ENCODE results near the gene LTBP2. TPM values are rescaled to one million over a fixed set of nuclear protein-coding genes. Genes with fewer than 3 reads are reported as not detected.

The LTBP2 gene
- total RNA-seq, 2 experiments from 2014 or later, result 0.12 to 0.18 TPM

DNA sequence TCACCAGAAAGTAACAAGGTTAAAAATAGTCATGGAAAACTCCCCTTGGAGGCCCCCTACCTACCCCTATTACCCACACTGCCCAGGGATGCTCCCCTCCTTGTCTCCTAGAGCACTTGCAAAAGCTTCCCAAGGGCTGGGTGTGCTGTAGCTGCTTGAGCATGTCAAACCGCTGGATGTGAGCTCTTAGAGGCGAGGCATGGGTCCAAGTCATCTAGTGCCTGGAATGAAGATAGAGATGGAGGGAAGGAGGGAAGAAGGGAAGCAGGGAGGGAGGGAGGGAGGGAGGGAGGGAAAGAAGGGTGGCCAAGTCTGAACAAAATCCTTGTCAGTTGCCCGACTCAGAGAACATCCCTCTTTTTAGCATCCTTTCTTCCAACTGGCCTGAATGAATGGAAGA is 43.1 kb downstream of the LTBP2 start:
- ATAC-seq (no peak), DNase-seq (no peak)
- peaks cover 72% of the 10 kb centered on the region for H3K27me3 Mint-ChIP-seq
- no peaks in the 10 kb centered on the region for H3K9me3 Mint-ChIP-seq (ENCODE audit: low read depth)
- H3K27ac Mint-ChIP-seq, result no peak overlapping the region
- CTCF ChIA-PET, result interaction anchor here (1.8 kb wide), 1 partner anchor 43 kb away, joined by 6 read pairs; the partner anchor contains the start of gene LTBP2
- H3K4me1 Mint-ChIP-seq, result peaks cover 28% of the 10 kb centered on the region
- no peaks in the 10 kb centered on the region for H3K36me3 Mint-ChIP-seq
- no peak overlapping the region for H3K4me3 Mint-ChIP-seq

DNA sequence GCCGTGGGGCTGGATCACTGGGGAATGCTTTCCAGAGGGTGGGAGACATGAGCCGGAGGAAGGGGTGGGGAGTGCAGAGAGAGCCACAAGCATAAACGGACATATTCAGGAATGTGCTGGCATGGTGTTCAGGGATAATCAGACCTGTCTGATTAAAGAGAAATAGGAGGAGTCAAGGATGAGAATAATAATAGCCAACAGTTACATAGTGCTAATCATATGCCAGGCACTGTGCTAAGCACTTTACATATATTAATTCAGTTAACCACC is 43.7 kb downstream of the LTBP2 start:
- DNase-seq (no peak), ATAC-seq (no peak)
- Mint-ChIP-seq H3K27me3 (peaks cover 67% of the 10 kb centered on the region), H3K9me3 (ENCODE audit: low read depth) (no peaks in the 10 kb centered on the region), H3K36me3 (no peaks in the 10 kb centered on the region), H3K4me3 (no peak overlapping the region), H3K27ac (no peak overlapping the region), H3K4me1 (peaks cover 22% of the 10 kb centered on the region)
- CTCF ChIA-PET, result interaction anchor here (1.8 kb wide), 1 partner anchor 44 kb away, joined by 6 read pairs; the partner anchor contains the start of gene LTBP2

DNA sequence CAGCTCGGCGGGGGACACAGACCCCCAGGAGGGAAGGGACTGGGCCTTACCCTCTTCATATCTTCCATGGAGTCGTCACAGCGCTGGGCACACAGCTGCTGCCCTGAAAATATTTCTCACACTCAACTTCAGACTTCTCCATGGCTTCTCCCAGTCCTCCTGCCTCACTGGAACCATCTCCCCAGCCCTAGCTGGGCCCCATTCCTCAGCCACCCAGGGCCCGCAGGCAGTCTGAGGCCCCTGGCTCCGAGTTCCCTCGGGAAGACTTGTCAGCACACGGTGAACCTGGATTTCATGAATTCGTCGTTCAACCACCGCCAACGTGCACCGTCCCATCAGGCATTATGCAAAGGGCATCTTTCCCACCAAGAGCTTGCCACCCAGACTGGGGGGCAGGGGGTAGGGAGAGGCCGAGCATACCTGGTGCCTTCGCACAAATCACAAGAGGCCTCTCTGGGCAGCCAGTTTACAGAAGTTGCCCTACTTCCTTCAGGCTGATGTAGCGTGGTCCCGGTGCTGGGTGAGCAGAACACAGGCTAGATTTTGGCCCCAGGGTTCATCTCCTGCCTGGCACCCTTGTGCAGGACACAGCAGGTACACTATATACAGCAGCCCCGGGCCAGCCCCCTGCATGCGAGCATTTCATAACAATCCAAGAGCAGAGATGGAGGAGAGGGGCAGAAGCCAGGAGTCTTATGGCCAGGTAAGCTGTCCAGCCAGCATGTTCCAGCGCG is 44.2 kb downstream of the LTBP2 start:
- Mint-ChIP-seq H3K27me3 (peaks cover 66% of the 10 kb centered on the region), H3K9me3 (ENCODE audit: low read depth) (no peaks in the 10 kb centered on the region), H3K36me3 (no peaks in the 10 kb centered on the region), H3K27ac (no peak overlapping the region), H3K4me1 (peaks cover 17% of the 10 kb centered on the region), H3K4me3 (no peak overlapping the region)
- ATAC-seq, result no peak
- no peak for DNase-seq
- CTCF ChIA-PET, result no interaction called here

DNA sequence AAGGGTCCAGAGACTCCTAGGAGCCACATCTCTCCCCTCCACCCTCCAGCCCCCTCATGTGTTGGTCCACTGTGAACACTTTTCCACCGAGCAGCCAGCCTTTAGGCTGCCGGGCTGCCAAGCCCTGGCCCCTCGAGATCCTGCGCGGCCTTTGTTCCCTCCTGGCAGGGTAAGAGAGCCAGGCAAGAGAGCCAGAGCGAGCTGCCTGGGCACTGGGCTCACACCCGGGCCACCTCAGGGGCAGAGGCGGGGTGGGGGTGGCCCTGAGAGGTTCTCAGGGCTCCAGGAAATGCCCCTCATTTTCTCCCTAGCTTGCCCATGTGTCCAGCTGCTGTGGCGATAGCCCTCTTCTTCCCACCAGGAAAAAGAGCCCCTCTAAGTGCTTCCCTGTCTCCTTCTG is 44.8 kb downstream of the LTBP2 start:
- H3K36me3 Mint-ChIP-seq, result no peaks in the 10 kb centered on the region
- ATAC-seq, result no peak
- no peaks in the 10 kb centered on the region for H3K9me3 Mint-ChIP-seq (ENCODE audit: low read depth)
- no peak for DNase-seq
- CTCF ChIA-PET, result no interaction called here
- H3K4me3 Mint-ChIP-seq, result no peak overlapping the region
- peaks cover 64% of the 10 kb centered on the region for H3K27me3 Mint-ChIP-seq
- H3K4me1 Mint-ChIP-seq, result peaks cover 11% of the 10 kb centered on the region
- H3K27ac Mint-ChIP-seq, result no peak overlapping the region

DNA sequence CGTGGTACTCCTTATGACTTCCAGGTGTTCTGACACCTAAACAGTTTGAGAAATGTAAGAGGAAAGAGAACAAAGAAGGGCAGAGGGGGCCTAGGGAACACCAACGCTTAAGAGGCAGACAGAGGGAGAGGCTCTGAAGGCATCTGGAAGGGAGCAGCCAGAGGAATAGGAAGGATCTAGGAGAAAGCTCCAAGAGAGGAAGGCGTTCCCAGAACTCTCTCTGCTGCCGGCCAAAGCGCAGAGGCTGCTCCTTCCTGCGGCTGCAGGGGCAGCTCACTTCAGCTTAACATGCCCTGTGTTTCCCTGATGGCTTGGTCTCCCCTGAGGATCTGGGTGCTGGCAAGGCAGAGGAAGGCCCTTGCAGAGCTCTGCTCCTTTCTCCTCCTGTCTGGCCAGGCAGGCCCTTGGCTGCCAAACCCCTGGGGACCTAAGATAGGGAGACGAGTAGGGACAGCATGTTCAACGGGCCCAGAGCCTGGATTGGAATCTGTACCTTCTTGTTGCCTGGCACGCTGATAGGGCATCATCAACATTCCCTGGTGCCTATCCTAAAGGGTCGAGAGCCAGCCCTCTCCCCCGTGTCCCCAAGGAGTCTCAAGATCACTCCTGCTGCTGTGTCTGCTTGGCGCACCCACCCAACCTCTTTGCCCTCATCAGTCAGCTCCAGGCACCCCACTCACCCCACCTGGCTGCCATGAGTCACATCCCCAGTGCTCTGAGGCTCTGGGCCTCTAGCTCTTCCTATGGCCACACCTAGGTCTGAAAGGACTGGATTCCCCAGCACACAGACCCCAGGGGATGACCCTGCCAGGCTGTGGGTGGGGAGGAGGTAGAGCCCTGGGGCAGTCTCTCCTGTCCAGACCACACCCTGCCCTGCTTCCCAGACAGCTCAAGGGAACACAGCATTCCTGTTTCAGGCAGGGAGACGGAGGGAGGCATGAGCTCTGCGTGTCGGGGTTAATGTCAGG is 45.6 kb downstream of the LTBP2 start:
- Mint-ChIP-seq H3K27ac (no peak overlapping the region), H3K9me3 (ENCODE audit: low read depth) (no peaks in the 10 kb centered on the region), H3K27me3 (peaks cover 63% of the 10 kb centered on the region), H3K4me1 (peaks cover 4% of the 10 kb centered on the region), H3K36me3 (no peaks in the 10 kb centered on the region), H3K4me3 (no peak overlapping the region)
- CTCF ChIA-PET, result no interaction called here
- no peak for DNase-seq
- ATAC-seq, result peak; percentile 12

DNA sequence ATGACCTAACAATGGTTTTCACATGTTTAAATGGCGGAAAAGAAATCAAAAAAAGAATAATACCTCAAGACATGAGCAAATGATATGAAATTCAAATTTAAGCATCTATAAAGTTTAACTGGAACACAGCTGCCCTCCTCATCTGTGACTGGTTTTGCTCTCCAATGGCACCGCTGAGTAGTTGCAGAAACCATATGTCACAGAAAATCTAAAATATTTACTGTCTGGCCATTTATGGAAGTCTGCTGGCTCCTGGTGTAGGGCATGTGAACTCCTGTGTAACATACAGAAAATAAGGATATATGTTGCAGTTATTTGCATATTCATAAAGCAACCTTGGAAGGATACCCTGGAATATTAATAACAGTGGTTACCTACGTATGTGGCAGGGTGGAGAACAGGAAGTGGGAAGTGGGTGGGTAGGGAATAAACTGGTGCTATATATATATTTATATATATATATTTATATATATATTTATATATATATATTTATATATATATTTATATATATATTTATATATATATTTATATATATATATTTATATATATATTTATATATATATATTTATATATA is 48.4 kb downstream of the LTBP2 start:
- Mint-ChIP-seq H3K27ac (no peak overlapping the region), H3K9me3 (ENCODE audit: low read depth) (no peaks in the 10 kb centered on the region), H3K36me3 (no peaks in the 10 kb centered on the region), H3K4me3 (no peak overlapping the region), H3K4me1 (no peaks in the 10 kb centered on the region), H3K27me3 (peaks cover 56% of the 10 kb centered on the region)
- no peak for DNase-seq
- CTCF ChIA-PET, result interaction anchor here (1.1 kb wide), 1 partner anchor 11 kb away, joined by 3 read pairs; no protein-coding TSS in a partner anchor
- ATAC-seq, result no peak

DNA sequence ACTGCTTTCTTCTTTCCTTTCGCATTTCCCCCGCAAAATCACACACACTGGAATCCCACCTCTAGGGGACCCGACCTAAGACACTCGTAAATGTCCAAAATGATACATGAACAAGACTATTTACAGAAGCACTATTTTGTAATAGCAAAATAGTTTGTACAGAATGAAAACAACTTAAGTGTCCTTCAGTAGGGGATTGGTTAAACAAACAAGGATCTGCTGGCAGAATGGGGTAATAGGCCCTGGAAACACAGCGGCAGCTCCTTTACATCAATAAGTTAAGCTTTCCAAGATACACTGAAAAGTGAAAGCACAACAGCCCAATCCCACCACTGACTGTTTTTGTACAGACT is 48.8 kb downstream of the LTBP2 start:
- DNase-seq, result no peak
- no peak overlapping the region for H3K4me3 Mint-ChIP-seq
- H3K27ac Mint-ChIP-seq, result no peak overlapping the region
- no peak for ATAC-seq
- H3K27me3 Mint-ChIP-seq, result peaks cover 53% of the 10 kb centered on the region
- no peaks in the 10 kb centered on the region for H3K9me3 Mint-ChIP-seq (ENCODE audit: low read depth)
- CTCF ChIA-PET, result interaction anchor here (1.1 kb wide), 1 partner anchor 11 kb away, joined by 3 read pairs; no protein-coding TSS in a partner anchor
- H3K4me1 Mint-ChIP-seq, result no peaks in the 10 kb centered on the region
- H3K36me3 Mint-ChIP-seq, result no peaks in the 10 kb centered on the region

DNA sequence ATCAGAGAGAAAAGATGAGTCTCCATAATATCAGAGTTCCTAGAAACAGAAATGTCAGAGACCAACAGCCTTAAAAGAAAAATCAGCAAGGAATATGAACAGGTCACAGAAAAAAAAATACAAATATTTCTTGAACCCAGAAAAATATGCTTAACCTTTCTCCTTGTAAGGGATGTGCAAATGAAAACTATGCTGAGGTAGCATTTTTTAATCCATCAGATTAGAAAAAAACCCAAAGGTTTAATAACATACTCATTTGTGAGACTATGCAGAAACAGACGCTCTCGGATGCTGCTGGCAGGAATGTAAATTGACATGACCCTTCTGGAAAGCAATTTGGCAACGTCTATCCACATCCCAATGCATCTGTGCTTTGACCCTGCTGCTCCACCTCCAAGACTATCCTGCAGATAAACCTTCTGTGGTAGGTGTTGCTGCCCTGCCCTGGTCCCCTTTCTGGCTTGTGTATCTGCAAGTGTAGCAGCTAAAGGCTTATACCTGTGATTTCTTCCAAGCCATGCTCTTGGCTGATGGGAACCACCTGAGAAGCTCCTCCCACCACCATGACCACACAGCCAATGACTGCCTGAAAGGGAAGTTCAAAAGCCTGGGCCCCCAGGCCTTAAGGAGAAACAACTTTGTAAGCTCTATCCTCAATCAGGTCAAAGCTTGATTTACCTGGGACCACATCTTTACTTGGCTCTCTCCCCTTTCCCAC is 49.4 kb downstream of the LTBP2 start:
- DNase-seq (no peak), ATAC-seq (no peak)
- H3K27ac Mint-ChIP-seq, result no peak overlapping the region
- H3K4me1 Mint-ChIP-seq, result no peaks in the 10 kb centered on the region
- peaks cover 49% of the 10 kb centered on the region for H3K27me3 Mint-ChIP-seq
- H3K36me3 Mint-ChIP-seq, result no peaks in the 10 kb centered on the region
- CTCF ChIA-PET, result interaction anchor here (1.1 kb wide), 1 partner anchor 12 kb away, joined by 3 read pairs; no protein-coding TSS in a partner anchor
- no peak overlapping the region for H3K4me3 Mint-ChIP-seq
- H3K9me3 Mint-ChIP-seq (ENCODE audit: low read depth), result no peaks in the 10 kb centered on the region

DNA sequence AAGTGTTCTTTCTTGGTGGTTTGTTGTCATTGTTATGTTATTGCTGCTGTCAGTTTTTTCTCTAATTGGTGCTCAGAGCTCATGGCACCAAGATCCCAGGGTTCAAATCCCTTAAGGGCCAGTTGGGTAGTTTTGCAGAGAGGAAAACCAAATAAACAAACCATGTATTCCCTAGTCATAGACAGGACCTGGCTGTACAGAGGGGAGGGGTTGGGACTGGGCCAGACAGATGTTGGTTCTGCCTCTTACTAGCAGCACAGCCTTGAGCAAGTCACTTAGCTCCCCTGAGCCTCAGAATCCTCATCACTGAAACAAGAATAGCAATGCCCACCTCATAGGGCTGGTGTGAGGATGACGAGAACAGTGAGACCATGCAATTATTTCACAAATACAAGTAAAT is 53.4 kb downstream of the LTBP2 start:
- H3K4me1 Mint-ChIP-seq, result no peaks in the 10 kb centered on the region
- no peak for DNase-seq
- no peak overlapping the region for H3K4me3 Mint-ChIP-seq
- no peaks in the 10 kb centered on the region for H3K36me3 Mint-ChIP-seq
- no peak for ATAC-seq
- peaks cover 33% of the 10 kb centered on the region for H3K27me3 Mint-ChIP-seq
- CTCF ChIA-PET, result interaction anchor here (0.9 kb wide), 1 partner anchor 304 kb away, joined by 3 read pairs; no protein-coding TSS in a partner anchor
- H3K27ac Mint-ChIP-seq, result no peak overlapping the region
- H3K9me3 Mint-ChIP-seq (ENCODE audit: low read depth), result no peaks in the 10 kb centered on the region

DNA sequence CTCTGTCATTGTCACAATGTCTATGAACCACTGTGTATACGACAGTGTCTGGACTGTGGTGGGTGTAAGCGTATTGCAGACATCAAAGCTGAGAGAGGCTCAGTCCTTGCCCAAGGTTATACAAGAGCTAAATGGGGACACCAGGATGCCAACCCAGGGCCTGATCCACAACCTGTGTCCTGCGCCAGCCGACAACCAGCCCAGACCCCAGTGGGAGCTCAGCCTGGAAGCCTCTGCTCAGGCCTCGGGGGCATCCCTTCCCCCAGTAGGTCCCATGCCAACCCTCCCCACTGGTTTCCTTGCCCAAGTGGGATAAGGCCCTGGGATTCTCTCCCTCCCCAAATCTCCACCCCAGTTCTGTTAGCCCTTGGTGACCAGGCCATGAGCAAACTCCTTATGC is 54.3 kb downstream of the LTBP2 start:
- ATAC-seq (no peak), DNase-seq (no peak)
- H3K4me1 Mint-ChIP-seq, result no peaks in the 10 kb centered on the region
- H3K4me3 Mint-ChIP-seq, result no peak overlapping the region
- H3K36me3 Mint-ChIP-seq, result no peaks in the 10 kb centered on the region
- peaks cover 33% of the 10 kb centered on the region for H3K27me3 Mint-ChIP-seq
- no peaks in the 10 kb centered on the region for H3K9me3 Mint-ChIP-seq (ENCODE audit: low read depth)
- CTCF ChIA-PET, result no interaction called here
- no peak overlapping the region for H3K27ac Mint-ChIP-seq

DNA sequence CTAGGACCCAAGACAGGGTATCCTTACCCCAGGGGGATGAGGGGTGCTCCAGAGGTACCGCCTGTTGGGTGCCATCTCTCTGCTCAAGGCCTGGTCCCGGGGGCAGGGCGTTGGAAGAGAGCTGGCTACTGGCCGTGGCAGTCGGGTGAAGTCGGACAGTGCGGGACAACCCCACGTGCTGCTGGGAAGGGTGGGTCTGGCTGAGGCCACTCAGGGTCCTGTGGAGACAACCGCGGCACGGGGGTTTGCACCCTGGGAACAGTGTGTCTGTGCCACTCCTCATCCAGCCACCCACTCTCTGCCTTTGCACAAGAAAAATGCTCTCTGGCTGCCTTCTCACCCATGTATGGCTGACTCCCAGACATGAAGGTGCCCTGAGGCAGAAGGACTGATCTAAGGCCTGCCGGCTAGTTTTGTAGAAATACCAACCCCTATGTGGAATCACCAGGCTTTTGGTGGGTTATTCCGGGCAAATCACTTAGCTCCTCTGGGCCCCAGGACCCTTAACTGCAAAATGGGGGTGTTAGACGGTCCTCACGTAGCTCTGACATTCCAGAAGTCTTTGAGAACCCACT is 56.5 kb downstream of the LTBP2 start:
- Mint-ChIP-seq H3K27ac (no peak overlapping the region), H3K4me3 (no peak overlapping the region), H3K27me3 (peaks cover 22% of the 10 kb centered on the region), H3K36me3 (no peaks in the 10 kb centered on the region), H3K4me1 (no peaks in the 10 kb centered on the region), H3K9me3 (ENCODE audit: low read depth) (no peaks in the 10 kb centered on the region)
- ATAC-seq (no peak), DNase-seq (no peak)
- CTCF ChIA-PET, result no interaction called here

DNA sequence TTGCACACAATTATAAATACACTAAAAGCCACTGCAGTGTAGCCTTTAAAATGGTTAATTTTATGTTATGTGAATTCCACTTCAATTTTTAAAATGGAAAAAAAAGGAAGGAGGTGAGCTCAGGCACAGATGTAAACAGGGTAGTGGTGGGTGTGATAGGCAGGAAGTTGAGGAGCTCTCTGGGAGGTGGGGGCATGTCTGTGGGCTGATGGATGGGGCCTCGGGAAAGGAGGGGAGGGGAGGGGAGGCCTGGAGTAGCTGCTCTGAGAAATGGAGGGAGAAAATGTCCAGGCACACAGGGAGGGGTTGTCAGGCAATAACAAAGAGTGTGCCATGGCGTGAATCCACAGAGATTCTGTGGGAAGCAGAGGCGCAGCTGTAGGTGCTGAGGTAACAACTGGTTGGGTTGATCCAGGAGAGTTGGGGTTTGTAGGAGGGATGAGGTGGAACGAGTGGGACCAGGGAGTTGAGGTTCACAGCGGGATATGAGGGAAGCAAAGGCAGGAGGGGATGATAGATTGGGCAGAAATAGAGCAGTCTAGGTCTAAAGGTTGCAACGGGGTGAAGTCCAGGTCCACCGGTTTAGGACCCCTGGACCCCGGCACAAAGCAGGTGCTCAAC is 57.2 kb downstream of the LTBP2 start:
- Mint-ChIP-seq H3K27ac (no peak overlapping the region), H3K4me3 (no peak overlapping the region), H3K36me3 (no peaks in the 10 kb centered on the region), H3K27me3 (peaks cover 18% of the 10 kb centered on the region), H3K9me3 (ENCODE audit: low read depth) (no peaks in the 10 kb centered on the region), H3K4me1 (no peaks in the 10 kb centered on the region)
- no peak for ATAC-seq
- CTCF ChIA-PET, result no interaction called here
- DNase-seq, result no peak

DNA sequence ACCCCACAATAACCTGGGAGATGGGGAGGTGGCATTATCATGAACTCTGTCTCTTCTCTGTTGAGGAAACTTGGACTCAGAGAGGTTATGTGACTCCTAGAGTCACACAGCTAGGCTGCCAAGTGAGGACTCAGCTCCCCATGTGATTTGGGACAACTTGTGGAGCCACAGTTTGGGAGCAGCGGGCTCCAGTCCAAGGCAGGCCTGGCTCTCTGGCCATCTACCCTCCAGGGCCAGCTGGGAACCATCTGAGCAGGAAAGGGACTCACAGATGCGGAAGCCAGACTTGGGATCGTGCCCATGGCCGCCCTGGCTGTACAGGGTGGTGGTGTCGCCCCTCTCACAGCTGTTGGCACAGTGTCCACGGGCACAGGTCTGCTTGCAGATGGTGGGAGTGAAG is 59.4 kb downstream of the LTBP2 start:
- ATAC-seq (no peak), DNase-seq (no peak)
- Mint-ChIP-seq H3K27ac (no peak overlapping the region), H3K4me3 (no peak overlapping the region), H3K9me3 (ENCODE audit: low read depth) (no peaks in the 10 kb centered on the region), H3K4me1 (no peaks in the 10 kb centered on the region), H3K36me3 (no peaks in the 10 kb centered on the region), H3K27me3 (peaks cover 15% of the 10 kb centered on the region)
- CTCF ChIA-PET, result no interaction called here

Data from activated CD8-positive, alpha-beta memory T cell treated with anti-CD3 and anti-CD28 coated beads, Interleukin-2, amount 10 ng/mL, durations not matched to agents 7 days and 5 days (primary cell).